Fibroblast of mammary gland (primary cell): ENCODE measurements around the gene SPEM2.
A peak's percentile ranks its signal among the peaks of the same experiment; 100 is the strongest.

Experiments
- DNase-seq: peaks from one replicate; pipeline ENCODE4 v3.0.0-alpha.2; 2010; ENCODE audit warnings: low read depth
- H3K4me3 ChIP-seq: 2 replicates; pipeline ENCODE4 v1.5.1; 2011; ENCODE audit warnings: low read depth, mild to moderate bottlenecking, low read length, moderate library complexity; ENCODE audit not compliant: control insufficient read depth
- TF ChIP-seq, protein P1 (sequence below): conservative IDR thresholded peaks from 2 replicates; pipeline ENCODE4 v1.5.1; 2011; ENCODE audit warnings: low read depth, low read length, inconsistent platforms; ENCODE audit not compliant: control insufficient read depth, insufficient read depth

SPEM2 gene

DNA sequence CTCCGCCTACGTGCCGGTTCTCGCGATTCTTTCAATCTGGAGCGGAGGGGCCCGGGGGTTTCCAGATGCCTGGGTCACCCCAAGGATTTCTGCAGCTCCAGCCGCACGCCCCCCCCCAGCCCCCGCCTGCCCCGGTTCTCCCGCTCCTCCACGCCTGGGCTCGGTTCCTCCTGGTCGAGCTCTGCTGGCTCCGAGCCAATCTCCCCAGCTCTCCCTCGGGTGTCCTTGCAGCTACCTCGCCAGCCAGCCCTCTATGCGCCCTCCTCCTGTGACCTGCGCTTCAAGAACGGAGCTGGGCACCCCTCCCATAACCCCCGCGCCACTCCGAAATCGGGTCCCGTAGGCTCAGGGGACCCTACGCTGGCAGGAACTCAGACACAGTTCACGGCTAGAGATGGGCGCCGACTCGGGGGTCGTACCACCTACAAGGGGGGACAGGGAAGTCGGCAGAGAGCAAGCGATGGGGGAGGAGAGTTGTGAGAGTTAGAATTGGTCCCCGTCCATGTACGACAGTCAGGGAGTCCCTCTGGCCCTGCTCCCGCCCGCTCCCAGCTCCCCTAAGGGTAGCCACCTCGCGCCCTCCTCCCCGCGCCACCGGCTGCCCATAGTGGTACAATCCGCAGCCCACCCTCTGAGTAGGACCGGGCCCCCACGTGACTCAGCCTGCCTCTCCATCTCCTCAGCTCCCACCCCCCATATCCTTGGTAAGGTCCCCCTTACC lies 14.9 kb downstream of the SPEM2 start:
- peak overlapping the region; percentile 13 for H3K4me3 ChIP-seq
- DNase-seq, result no peak
- TF ChIP-seq, protein P1, sequence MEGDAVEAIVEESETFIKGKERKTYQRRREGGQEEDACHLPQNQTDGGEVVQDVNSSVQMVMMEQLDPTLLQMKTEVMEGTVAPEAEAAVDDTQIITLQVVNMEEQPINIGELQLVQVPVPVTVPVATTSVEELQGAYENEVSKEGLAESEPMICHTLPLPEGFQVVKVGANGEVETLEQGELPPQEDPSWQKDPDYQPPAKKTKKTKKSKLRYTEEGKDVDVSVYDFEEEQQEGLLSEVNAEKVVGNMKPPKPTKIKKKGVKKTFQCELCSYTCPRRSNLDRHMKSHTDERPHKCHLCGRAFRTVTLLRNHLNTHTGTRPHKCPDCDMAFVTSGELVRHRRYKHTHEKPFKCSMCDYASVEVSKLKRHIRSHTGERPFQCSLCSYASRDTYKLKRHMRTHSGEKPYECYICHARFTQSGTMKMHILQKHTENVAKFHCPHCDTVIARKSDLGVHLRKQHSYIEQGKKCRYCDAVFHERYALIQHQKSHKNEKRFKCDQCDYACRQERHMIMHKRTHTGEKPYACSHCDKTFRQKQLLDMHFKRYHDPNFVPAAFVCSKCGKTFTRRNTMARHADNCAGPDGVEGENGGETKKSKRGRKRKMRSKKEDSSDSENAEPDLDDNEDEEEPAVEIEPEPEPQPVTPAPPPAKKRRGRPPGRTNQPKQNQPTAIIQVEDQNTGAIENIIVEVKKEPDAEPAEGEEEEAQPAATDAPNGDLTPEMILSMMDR, result no peak

DNA sequence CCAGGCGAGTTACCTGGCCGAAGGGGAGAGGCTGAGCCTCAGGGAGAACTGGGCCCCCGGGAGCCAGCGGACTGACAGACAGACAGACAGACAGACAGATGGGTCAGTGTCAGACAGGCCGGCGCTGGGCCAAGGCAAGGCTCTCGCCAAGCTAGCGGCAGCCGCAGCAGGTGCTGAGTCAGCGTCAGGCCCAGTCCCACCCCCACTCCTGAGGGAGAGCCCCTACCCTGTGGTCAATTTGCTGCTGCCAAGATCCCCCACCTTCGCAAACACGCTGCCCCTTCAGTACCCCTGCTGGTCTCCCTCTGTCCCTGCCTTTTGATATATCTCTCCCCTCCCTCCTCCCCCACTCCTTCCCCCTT lies 15.4 kb downstream of the SPEM2 start:
- TF ChIP-seq, protein P1, result peak; percentile 5
- DNase-seq, result peak; percentile 41
- no peak overlapping the region for H3K4me3 ChIP-seq

DNA sequence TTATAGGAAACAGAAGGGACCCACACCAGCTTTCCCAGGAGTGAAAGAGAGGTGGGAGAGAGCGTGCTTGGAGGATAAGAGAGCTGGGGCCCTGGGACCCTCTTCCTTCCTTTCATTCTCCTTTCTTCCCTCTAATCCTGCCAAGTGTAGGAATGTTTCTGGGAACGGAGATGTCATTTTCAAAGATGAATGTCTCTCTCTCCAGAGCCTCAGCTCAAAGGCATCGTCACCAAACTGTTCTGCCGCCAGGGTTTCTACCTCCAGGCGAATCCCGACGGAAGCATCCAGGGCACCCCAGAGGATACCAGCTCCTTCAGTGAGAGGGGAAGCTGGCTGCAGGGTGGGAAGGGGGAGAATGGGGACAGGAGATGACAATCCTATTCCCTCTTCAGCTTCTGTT lies 15.8 kb downstream of the SPEM2 start:
- TF ChIP-seq, protein P1, result no peak
- no peak overlapping the region for H3K4me3 ChIP-seq
- DNase-seq, result no peak

DNA sequence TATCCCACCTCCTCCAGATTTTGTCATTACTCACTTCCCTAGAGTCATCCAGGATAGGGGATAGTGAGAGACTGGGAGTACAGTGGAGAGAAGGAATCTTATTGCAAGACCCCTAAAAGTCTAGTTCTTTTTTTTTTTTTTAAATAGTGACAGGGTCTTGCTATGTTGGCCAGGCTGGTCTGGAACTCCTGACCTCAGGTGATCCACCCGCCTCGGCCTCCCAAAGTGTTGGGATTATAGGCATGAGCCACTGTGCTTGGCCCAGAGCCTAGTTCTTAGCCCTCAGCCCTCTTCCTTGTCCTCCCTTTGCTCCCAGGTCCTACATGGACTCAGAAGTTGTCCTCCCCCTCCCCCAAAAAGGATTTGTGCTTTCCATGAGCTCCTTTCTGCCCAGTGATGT lies 16.7 kb downstream of the SPEM2 start:
- no peak overlapping the region for H3K4me3 ChIP-seq
- TF ChIP-seq, protein P1, result no peak
- DNase-seq, result no peak

DNA sequence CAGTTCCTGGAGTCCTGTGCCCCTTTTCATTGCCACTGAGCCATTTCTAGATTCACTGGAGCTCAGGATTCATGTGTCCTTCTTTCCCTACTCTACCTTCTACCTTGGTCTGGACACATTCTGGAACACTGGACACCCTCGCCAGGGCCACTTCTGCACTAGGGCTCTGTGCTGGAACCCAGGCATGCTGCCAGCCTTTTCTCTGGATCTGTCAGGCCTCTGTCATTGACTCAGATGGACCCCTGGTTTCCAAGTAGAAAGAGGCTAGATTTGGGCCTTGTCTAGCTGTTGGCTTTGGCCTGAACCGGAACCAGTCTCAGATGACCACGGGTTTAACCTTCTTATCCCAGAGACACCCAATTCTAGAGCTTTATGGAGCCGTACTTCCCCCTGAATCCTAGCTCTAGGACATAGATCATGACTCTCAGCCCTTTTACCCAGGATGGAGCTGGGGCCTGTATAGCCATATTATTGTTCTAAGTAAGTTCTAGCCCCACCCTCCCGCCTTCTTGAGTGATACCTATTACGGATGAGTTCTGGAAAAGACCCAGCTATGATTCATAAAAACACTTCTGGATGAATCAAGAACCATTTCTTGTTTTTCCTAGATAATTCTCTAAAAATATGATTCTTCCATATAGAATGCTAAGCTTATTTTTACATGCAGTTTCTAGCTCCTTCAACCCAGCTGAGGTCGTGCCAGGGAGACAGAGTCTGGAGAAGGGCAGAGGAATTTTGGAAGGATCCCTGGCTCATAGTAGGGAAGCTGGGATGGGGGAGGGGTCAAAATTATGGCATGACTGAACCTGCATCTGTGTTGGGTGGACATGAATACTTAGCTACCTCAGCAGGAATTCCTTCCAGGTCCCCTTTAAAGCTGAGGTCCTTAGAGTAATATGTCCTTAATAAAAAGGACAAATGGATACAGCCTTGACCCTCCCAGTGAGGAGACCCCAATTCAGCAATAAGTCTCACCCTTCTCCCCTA lies 18.4 kb downstream of the SPEM2 start:
- TF ChIP-seq, protein P1, result no peak
- DNase-seq, result peak; percentile 80
- H3K4me3 ChIP-seq, result no peak overlapping the region

DNA sequence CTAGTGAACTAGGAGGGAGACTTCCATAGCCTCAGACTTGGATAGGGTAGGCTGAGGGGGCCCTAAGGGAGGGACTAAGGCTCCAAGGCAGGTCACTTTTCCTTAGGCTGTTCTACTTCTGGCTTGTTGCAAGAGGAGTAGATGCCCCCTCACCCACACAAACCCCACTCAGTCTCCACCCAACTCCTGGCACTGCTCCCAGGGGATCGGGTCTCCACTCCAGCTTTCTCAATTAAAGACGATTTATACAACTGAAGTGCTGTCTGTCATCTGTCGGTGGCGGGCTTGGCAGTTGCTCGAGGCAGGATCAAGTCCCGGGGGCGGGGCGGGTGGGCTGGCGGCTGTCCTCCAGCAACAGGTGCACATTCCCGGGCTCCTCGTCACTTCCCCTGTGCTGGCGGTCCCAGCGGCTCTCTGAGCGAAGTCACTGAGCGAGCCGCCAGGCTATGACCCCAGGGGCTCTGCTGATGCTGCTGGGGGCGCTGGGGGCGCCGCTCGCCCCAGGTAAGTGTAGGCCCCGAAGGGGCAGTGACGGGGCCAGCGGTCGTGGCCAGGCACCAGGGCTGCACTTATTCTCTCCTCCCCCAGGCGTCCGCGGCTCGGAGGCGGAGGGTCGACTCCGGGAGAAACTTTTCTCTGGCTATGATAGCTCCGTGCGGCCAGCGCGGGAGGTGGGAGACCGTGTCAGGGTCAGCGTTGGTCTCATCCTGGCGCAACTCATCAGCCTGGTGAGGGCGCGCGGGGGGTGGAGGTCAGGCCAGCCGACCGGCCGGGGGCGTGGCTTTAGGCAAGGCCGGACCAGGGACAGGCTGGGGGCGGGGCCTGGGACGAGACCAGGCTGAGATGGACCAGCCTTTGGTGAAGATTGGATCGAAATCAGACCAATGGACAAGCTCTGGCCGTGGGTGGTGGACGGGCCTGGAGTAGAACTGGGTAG lies 19.5 kb downstream of the SPEM2 start, which contains the start of gene CHRNB1:
CHRNB1 (plus strand) TSS at position 380 of the 937 bp plus-strand sequence; CDS start at position 447, 67 bp downstream.
- TF ChIP-seq, protein P1, result no peak
- peak within 1 kb of the TSS; percentile 32 for H3K4me3 ChIP-seq
- DNase-seq, result peak; percentile 21
